ENCODE measurements around the gene GABRQ.

DNA sequence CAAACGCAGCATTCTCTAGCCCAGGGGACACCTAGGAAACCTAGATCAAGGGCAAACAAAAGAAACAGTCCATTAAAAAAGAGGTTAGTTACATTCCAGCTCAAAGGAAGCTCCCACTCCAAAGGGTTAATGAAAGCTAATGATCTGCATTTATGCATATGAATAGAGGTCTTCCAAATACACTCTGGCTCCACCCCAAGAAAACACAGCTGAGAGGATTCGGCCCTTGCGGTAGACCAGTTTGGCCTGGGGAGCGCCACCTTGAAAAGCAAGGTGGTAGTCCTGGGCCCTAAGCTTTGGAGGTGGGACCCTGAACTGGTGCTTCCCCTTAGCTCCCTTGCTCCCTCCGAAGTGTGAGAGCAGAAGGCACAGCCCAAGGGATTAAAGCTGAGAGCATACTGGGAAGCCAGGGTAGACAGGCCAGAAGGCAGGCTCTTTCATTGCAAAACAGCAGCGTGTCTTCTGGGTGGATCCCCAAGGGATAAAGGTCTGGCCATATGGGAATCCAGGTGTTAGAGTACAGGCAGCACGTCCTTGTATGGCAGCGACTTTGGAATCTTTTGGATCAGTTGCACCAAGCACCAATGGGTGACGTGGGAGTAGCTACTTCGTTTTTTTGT, 3.7 kb downstream of the GABRQ start:
- TF ChIP-seq, protein P1, sequence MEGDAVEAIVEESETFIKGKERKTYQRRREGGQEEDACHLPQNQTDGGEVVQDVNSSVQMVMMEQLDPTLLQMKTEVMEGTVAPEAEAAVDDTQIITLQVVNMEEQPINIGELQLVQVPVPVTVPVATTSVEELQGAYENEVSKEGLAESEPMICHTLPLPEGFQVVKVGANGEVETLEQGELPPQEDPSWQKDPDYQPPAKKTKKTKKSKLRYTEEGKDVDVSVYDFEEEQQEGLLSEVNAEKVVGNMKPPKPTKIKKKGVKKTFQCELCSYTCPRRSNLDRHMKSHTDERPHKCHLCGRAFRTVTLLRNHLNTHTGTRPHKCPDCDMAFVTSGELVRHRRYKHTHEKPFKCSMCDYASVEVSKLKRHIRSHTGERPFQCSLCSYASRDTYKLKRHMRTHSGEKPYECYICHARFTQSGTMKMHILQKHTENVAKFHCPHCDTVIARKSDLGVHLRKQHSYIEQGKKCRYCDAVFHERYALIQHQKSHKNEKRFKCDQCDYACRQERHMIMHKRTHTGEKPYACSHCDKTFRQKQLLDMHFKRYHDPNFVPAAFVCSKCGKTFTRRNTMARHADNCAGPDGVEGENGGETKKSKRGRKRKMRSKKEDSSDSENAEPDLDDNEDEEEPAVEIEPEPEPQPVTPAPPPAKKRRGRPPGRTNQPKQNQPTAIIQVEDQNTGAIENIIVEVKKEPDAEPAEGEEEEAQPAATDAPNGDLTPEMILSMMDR (conservative IDR thresholded peaks at IDR 0.05; ENCODE audit: low read depth, low read length): no peak
- TF ChIP-seq EZH2phosphoT487 (IDR thresholded peaks at IDR 0.05; ENCODE audit: borderline replicate concordance, low read length): no peak

Measured in PC-3 (cell line).